GM20000 (cell line): ENCODE results near the gene SELENOM.
"Not testable (repeated sequence)": the region's sequence is repeated elsewhere in the genome, so short reads cannot be mapped to it uniquely, and the experiment has no call there.

ENCODE experiments used
- DNase-seq: peaks from one replicate; pipeline ENCODE4 v3.0.0; 2012; ENCODE audit warnings: low spot score
- TF ChIP-seq, protein P1 (sequence below): IDR thresholded peaks from 2 replicates; pipeline ENCODE4 v1.5.1; 2012; ENCODE audit warnings: mild to moderate bottlenecking, control low read depth; ENCODE audit errors: extremely low read depth, missing control alignments

SELENOM gene

DNA sequence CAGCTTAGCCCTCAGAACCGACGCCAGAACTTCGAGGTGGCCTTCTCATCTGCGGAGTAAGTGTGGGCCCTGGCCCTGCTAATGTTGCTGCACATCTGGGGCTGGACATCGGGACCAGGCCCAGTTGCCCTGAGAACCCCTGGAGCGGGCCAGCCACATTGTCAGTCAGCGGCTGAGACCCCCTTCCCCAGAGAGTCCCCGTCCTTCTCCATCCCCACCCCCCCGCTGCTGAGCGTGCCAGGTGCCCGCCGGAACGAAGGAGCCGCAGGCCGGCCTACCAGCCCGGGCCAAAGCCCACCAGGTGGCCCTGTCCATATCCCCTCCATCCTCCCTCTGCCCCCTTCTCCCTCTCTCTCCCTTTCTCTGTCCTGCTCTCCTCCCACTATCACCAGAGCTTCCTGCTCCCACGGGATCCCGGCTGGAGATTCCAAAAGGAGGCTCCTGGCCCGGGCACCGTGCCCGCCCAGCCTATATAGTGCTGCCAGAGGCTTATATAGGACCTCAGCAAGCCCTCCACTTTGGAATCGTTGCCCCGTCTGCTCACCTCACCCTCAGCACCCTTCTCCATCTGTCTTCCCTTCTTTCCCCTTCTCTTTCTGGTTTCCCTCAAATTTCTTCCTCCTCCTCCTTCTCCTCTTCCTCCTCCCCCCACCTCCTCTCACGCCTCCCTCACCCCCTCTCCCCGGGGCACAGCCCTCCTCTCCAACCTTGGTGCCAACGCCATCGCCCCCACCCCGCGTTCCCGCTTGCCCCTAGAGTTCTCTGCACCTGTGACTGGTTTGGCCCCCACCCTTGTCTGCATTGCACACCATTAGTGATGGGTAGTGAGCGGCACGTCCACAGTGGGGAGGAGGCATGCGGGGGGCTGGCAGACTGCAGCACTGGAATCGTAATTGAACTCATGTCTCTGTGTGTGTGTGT, 7.3 kb downstream of the SELENOM start:
- DNase-seq = no peak
- TF ChIP-seq, protein P1, sequence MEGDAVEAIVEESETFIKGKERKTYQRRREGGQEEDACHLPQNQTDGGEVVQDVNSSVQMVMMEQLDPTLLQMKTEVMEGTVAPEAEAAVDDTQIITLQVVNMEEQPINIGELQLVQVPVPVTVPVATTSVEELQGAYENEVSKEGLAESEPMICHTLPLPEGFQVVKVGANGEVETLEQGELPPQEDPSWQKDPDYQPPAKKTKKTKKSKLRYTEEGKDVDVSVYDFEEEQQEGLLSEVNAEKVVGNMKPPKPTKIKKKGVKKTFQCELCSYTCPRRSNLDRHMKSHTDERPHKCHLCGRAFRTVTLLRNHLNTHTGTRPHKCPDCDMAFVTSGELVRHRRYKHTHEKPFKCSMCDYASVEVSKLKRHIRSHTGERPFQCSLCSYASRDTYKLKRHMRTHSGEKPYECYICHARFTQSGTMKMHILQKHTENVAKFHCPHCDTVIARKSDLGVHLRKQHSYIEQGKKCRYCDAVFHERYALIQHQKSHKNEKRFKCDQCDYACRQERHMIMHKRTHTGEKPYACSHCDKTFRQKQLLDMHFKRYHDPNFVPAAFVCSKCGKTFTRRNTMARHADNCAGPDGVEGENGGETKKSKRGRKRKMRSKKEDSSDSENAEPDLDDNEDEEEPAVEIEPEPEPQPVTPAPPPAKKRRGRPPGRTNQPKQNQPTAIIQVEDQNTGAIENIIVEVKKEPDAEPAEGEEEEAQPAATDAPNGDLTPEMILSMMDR = no peak

- DNase-seq = no peak
- TF ChIP-seq, protein P1 = no peak
These were observed 8.0 kb downstream of the SELENOM start for GRCh38 chr22:31099386-31099785.

DNA sequence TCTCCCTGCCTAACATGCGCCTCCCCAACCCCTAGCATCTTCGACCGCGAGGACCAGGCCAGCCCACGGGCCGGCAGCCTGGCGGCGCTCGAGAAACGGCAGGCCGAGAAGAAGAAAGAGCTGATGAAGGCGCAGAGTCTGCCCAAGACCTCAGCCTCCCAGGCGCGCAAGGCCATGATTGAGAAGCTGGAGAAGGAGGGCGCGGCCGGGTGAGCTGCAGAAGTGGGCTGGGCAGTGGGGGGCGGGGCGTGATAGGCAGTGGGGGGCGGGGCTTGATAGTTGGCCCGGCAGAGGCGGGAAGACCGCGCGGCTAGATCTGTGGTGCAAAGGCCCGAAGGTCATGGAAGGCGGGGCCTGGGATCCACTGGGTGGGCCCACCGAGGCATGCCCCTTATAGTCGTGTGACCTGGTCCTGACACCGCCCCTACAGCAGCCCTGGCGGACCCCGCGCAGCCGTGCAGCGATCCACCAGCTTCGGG, 8.7 kb downstream of the SELENOM start:
- DNase-seq = no peak
- TF ChIP-seq, protein P1 = no peak

GRCh38 chr22:31097941-31098631, 9.3 kb downstream of the SELENOM start:
- TF ChIP-seq, protein P1 = no peak
- no peak for DNase-seq

- DNase-seq = not testable (repeated sequence)
These were observed 9.8 kb downstream of the SELENOM start for GRCh38 chr22:31097539-31097938.

DNA sequence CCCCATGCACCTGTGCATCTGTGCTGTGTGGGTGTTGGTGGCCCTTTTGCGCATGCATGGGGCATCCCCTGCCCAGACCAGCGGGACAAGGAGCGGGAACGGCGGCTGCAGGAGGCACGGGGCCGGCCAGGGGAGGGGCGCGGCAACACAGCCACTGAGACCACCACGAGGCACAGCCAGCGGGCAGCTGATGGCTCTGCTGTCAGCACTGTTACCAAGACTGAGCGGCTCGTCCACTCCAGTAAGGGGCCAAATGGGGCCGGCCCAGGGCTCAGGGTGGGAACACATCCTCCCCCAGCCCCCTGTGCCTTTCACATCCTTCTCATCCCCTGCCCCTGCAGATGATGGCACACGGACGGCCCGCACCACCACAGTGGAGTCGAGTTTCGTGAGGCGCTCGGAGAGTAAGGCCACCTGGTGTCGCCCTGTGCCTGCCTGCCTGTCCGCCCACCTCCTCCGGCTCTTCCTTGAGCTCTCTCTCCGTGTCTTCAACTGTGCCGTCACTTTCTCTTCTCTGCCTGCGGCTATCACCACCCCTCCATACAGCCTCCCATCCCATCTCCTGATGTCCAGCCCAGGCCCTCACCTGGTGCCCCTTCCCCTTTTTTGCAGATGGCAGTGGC, 10.6 kb downstream of the SELENOM start:
- TF ChIP-seq, protein P1 = no peak
- no peak for DNase-seq

DNA sequence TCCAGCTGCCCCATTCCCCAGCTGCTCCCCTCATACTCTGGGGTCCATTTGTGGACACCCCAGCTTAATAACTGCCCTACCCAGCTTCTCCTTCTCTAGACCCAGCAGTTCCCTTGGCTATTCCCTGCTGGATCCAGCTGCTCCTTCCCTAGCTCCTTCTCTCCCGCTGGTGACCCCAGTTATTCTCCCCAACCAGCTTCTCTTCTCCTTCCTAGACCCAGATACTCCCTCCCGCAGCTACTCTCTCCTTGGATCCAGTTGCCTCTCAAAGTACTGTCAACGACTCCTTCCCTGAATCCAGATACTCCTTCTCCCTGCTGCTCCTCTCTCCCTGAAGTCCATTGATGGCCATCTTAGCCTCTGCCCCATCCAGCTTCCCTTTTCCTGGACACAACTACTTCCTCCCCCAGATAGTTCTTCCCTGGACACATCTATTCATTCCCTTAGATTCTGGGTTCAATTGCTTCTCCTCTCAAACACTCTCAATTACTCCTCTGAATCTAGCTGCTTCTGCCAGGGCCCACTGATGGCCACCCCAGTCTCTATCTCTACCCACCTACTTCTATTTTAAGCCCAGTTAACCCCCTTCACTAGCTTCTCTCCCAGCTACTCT, 11.6 kb downstream of the SELENOM start:
- no peak for DNase-seq
- TF ChIP-seq, protein P1 = no peak
